Activated CD4-positive, alpha-beta T cell treated with anti-CD3 and anti-CD28 coated beads, Interleukin-2, amount 50 U/mL, for 24 hours (primary cell): ENCODE measurements around the gene UCP2.
"Not testable (repeated sequence)": the region's sequence is repeated elsewhere in the genome, so short reads cannot be mapped to it uniquely, and the experiment has no call there.

Experiments used
- DNase-seq, 2 donors: peaks; one replicate each; pipeline ENCODE4 v3.0.0-alpha.2; 2020; ENCODE audit warnings: low read depth in 1 of 2, low spot score in 1 of 2

The UCP2 gene

GRCh38 chr11:73996161-73996747, 13.6 kb upstream of the UCP2 start:
- DNase-seq: no peak

DNA sequence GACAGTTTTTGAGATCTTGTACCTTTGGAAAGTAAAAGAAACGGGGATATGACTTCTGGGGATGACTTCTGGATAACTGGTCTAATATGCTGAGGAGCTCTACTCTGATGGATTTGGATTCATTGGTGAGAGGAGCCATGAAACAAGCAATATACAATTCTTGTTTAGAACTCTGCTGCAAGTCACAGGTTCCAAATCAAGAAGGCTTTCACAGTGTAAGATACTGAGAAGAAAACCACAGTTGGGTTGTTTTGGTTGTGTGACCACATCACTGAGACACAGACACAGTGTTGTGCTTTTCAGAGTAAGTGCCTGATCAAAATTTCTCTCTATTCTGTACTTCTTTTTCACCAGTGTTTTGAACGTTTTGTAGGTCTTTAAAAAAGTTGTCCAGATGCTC, 13.1 kb upstream of the UCP2 start:
- DNase-seq: no peak

DNA sequence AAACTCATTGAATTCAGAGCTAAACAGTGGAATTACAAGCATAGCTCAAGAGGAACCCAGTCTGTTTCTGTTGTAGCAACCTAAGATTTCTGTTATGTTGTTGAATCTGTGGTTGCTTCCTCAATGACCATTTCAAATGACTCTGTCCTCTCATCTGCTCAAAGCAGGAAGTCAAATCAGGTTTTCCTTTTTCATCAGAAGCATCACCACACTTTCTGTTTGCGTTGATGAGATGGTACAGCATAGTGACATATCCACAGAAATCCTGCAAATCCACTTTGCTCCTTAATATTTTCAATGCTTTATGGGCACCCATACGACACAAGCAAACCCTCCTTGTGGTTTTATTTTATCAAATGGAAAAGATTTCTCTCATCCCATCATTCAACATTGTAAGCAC, 12.6 kb upstream of the UCP2 start:
- DNase-seq: no peak

DNA sequence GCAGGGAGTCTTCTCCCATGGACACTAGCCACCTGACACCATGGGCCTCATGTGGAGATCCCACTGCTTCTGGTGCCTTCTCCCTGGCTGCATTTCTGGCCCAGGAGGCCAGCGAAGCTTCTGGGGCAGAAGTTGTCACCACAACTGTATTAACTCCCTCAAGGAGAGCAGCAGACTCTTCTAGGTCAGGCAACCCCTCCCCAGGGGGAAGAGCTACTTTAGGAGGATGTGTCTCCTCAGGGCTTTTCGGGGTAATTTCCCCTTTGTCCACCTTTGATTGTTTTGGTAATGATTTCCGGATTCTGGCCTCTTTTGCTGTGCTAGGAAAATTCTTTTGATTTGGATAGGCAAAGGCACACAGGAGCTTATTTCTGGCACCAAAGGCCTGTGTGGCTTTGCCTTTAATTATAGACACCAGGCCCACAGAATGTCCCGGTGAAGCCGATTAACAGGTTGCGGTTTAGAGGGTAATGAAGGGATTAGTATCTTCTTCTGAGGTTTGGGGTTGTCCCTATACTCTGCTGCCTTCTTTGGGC, 8.9 kb upstream of the UCP2 start:
- DNase-seq: no peak

DNA sequence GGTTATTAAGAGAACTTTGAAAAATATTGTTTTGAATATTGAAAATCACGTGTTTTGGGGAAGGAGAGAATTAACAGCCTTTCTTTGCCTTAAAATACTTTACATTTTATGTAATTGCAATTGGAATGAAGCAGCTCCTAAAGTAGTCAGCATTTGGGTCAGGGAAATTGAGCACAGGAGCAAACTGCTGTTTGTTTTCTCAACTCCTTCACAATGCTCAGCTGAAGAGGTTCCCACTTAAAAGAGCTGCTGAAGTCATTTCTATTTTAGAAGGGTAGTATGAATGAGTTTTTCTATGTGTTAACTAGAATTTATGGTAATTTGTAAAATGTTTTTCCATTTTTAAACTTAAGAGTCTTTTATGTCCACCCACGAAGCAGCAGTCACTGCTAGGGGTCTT, 8.1 kb upstream of the UCP2 start:
- no peak for DNase-seq

DNA sequence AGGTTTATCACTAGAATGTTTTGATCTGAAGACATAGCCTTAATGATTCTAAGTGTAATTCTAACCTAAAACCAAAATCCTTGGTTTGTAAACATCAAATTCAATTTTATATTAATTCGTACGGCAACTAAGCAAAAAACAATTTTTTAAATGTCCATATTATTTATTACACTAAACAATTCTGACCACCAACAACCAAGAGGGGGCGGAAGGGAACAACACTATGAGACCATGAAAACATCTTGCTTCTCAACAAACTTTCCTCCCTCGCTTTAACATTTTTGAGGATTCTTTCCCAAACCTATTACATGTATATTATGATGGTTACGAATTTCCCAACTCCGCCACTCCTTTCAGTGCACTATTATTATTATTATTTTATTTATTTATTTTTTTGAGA, 6.5 kb upstream of the UCP2 start:
- no peak for DNase-seq

DNA sequence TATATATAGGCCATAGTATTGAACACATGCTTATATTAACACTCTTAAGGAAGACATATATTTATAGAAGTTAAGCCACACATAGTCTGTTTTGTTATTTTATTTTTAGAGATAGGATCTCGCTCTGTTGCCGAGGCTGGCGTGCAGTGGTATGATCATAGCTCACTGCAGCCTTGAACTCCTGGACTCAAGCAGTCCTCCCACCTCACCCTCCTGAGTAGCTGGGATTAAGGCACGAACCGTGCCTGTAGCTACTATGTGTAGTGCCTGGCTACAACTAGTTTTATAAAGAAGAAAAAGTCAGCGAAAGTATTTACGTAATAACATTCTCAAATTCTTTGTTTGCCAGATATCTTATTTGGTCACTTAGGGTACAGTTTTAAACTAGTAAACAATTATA, 5.6 kb upstream of the UCP2 start:
- DNase-seq: no peak

DNA sequence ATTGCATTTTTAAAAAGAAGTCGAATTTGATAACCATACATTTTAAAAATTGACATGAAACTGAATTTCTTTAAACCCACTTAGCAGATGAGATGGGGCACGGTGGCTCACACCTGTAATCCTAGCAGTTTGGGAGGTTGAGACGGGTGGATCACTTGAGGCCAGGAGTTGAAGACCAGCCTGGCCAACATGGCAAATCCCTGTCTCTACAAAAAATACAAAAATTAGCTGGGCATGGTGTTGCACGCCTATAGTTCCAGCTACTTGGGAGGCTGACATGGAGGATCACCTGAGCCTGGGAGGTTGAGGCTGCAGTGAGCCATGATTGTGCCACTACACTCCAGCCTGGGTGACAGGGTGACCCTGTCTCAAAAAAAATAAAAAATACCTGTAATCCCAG, 3.0 kb upstream of the UCP2 start:
- not testable (repeated sequence) for DNase-seq

GRCh38 chr11:73983741-73984538, 1.3 kb upstream of the UCP2 start:
- no peak for DNase-seq

DNA sequence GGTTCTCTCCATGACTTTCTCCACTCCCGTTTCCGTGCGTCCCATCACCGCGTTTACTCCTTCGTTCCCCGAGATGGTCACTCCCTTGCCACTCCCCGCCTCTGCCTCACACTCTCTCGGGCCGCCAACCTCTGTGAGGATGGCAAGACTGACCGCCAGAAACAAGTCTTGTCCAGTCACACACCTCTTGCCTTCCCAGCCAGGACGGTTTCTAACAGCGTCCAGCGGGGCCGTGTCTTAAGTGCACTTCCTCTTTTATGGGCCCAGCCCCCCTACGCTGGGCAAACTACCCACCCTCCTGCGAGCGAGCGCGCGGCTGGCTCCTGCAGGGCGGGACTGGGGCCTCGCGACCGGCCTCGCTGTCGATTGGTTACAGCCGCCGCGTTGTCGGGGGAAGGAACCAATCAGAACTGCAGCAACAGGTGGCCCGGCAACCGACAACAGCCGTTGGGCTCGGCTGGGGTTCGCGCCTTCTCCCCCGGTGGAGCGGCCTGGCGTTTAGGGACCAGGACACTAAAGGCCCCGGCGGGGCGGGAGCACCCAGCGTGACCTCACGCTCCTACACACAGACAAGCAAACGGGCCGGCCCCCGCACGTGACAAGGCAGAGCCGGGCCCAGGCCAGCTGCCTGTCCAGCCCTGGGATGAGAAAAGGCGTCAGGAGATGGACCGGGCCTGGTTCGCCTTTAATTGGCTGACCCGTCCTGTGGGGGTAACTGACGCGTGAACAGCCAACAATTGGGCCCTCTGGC, 522 bp upstream of the UCP2 start:
- peak; percentile 83 to 92 for DNase-seq

- no peak for DNase-seq
Measured at GRCh38 chr11:73981051-73981805, 1.4 kb downstream of the UCP2 start.

DNA sequence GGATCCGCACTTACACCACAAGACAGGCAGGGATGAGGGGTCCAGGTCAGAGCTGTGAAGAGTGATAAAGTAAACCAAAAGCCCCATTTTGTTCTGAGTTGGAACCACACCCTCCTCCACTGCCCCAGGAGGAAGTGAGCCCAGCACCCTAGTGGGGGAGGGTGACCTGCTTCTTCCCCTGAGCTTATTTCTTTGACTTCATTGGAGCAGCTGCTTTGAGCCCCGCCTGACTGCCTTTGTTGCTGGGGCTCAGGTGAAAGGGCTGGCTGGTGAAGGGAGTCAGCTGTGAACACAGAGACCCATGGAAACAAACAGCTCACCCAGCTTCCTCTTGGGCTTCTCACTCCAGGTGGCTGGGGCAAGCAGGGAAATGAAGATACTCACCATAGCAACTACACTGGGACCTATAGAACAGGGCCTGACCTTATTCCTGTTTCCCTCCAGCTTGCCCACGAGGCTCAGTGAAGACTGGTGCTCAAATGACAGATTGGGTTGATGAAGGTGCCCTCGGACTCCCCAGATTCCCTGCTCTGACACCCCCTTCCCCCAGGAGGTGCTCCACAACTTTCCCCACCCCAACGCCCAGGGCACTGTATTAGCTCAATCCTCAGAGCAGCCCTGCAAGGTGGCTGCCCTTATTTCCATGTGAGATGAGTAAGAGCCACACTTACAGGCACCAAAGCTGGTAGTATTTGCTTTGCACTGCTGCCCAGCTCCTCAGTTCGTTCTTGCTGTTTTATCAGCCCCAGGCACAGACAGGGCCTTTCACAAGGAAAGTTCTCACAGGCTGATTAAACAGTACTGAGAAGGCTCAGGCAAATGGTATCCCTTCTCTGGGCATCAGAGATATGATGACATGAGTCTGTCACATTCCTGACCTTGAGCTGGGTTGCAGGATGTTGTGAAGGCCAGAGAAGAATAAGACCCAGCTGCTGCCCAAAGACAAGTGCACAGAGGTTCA, 2.4 kb downstream of the UCP2 start:
- DNase-seq: peak in 1 of 2 donors; percentile 49

DNA sequence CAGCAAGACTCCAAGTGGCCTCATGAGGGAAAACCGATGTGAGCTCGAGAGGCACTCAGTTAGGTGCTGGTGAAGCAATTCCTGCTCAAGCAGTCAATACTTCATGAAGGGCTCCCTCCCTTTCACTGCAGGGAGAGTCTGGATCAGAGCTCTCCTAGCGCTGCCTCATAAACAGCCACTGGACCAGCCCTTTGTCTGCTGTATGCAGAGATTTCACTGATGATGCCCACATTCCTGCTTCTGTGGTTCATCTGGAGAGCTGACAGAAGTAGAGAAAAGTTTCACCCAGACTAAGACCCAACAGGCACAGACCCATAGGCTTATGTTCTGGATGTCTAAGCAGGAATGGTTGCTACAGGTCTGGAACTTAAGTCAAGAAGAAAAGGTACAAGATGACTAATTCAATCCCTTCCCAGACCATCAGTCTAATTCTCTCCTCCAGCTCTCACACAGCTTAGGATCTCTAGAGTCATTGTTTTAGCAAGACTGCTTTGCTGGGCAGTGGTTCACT, 4.0 kb downstream of the UCP2 start:
- no peak for DNase-seq

DNA sequence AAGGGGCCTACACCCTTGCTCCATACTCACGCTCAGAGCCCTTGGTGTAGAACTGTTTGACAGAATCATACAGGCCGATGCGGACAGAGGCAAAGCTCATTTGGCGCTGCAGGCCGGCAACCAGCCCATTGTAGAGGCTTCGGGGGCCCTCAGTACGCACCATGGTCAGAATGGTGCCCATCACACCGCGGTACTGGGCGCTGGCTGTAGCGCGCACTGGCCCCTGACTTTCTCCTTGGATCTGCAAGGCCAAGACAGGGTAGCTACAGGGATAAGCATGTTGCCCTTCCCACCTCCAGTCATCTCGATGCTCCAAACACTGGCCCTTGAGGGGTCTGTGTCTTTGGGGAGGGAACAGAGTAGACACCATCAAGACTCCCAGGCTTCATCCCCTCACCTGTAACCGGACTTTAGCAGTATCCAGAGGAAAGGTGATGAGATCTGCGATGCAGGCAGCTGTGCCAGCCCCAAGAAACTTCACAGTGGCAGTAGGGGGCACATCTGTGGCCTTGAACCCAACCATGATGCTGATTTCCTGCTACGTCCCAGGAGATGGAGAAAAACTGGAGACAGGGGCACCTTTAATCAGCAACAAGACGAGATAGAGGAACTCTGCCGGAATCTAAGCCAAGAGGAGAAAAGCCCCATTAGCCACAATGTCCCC, 4.7 kb downstream of the UCP2 start:
- DNase-seq: no peak

- DNase-seq: no peak
Measured at GRCh38 chr11:73976451-73977151, 6.0 kb downstream of the UCP2 start.

DNA sequence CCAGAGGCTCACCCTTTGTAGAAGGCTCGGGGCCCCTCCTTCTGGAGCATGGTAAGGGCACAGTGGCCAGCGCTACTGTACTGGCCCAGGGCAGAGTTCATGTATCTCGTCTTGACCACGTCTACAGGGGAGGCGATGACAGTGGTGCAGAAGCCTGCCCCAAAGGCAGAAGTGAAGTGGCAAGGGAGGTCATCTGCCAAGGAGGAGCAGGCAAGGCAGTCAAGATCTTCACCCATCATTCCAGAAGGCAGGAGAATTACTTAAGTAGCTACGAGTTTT, 7.2 kb downstream of the UCP2 start:
- no peak for DNase-seq

GRCh38 chr11:73974604-73975478, 7.8 kb downstream of the UCP2 start:
- DNase-seq: no peak
